Measurements from ENCODE around the gene C7orf25.

C7orf25 gene

GRCh38 chr7:42911454-42912447 is at the start of gene C7orf25:
TSS of gene C7orf25 (minus strand) at chr7:42912070. CDS start at chr7:42910900, 1,170 bp downstream.
- peak; percentile 94 for DNase-seq

- no peak for DNase-seq
Observed at GRCh38 chr7:42961170-42961569, 49.3 kb upstream of the C7orf25 start.

GRCh38 chr7:42960762-42961161 is 48.9 kb upstream of the C7orf25 start:
- DNase-seq, result no peak

GRCh38 chr7:42959549-42959948 is 47.7 kb upstream of the C7orf25 start:
- no peak for DNase-seq

- DNase-seq, result no peak
Observed at GRCh38 chr7:42956062-42956461, 44.2 kb upstream of the C7orf25 start.

GRCh38 chr7:42953994-42954393 is 42.1 kb upstream of the C7orf25 start:
- no peak for DNase-seq

- no peak for DNase-seq
Observed at GRCh38 chr7:42952328-42952727, 40.5 kb upstream of the C7orf25 start.

GRCh38 chr7:42950417-42950816 is 38.5 kb upstream of the C7orf25 start:
- DNase-seq, result no peak

GRCh38 chr7:42947521-42947920 is 35.7 kb upstream of the C7orf25 start:
- DNase-seq, result peak; percentile 87

GRCh38 chr7:42946627-42946950 is 34.7 kb upstream of the C7orf25 start:
- DNase-seq, result no peak

GRCh38 chr7:42945821-42946626 is 34.2 kb upstream of the C7orf25 start:
- no peak for DNase-seq

GRCh38 chr7:42940985-42941847 is 29.3 kb upstream of the C7orf25 start:
- peak; percentile 85 for DNase-seq

GRCh38 chr7:42939457-42940240 is 27.8 kb upstream of the C7orf25 start:
- DNase-seq, result no peak

- no peak for DNase-seq
Observed at GRCh38 chr7:42935861-42936260, 24.0 kb upstream of the C7orf25 start.

GRCh38 chr7:42934291-42934690 is 22.4 kb upstream of the C7orf25 start:
- no peak for DNase-seq

- peak; percentile 29 for DNase-seq
Observed at GRCh38 chr7:42932811-42933591, 21.1 kb upstream of the C7orf25 start.

- peak; percentile 98 for DNase-seq
Observed at GRCh38 chr7:42931834-42932651, 20.2 kb upstream of the C7orf25 start, which contains the start of the genes MRPL32 and PSMA2. TSS of gene MRPL32 (plus strand) at chr7:42932376. CDS start at chr7:42932387, 11 bp downstream. TSS of gene PSMA2 (minus strand) at chr7:42932174. CDS start at chr7:42932158, 16 bp downstream.

- DNase-seq, result no peak
Observed at GRCh38 chr7:42931447-42931833, 19.6 kb upstream of the C7orf25 start.

- DNase-seq, result no peak
Observed at GRCh38 chr7:42930889-42931288, 19.0 kb upstream of the C7orf25 start.

GRCh38 chr7:42929449-42929848 is 17.6 kb upstream of the C7orf25 start:
- no peak for DNase-seq

Data from fibroblast of upper back skin (primary cell).